ENCODE data around the gene OSBPL7.
"Not testable (repeated sequence)": the region's sequence is repeated elsewhere in the genome, so short reads cannot be mapped to it uniquely, and the experiment has no call there.

DNA sequence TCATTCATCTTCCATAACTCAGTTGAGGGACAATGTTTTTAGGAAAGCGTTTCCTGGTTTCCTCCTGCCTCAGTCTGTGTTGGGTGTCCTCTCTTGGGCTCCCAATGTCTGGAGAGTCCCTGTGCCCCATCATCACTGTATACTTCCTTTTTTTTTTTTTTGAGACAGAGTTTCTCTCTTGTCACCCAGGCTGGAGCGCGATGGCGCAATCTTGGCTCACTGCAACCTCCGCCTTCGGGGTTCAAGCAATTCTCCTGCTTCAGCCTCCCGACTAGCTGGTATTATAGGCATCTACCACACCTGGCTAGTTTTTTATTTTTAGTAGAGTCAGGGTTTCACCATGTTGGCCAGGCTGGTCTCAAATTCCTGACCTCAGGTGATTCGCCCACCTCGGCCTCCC, 47.9 kb downstream of the OSBPL7 start:
- TF ChIP-seq MLLT10 (CRISPR knock-in tag; IDR thresholded peaks at IDR 0.05); FOXM1 (CRISPR knock-in tag; IDR thresholded peaks at IDR 0.05); ATF1 (CRISPR knock-in tag; IDR thresholded peaks at IDR 0.05); KDM1A (CRISPR knock-in tag; IDR thresholded peaks at IDR 0.05); CHD2 (IDR thresholded peaks at IDR 0.05; ENCODE audit: low read depth, low read length); CAMTA2 (CRISPR knock-in tag; IDR thresholded peaks at IDR 0.05; ENCODE audit: borderline replicate concordance); CENPX (CRISPR knock-in tag; IDR thresholded peaks at IDR 0.05); NBN (conservative IDR thresholded peaks at IDR 0.05); TCF7L2 (IDR thresholded peaks at IDR 0.05; ENCODE audit: low read depth, low read length); SNAPC5 (CRISPR knock-in tag; IDR thresholded peaks at IDR 0.05; ENCODE audit: borderline replicate concordance); CHD4 (IDR thresholded peaks at IDR 0.05; ENCODE audit: borderline replicate concordance, low read length); HIC2 (CRISPR knock-in tag; IDR thresholded peaks at IDR 0.05; ENCODE audit: low read depth): not testable (repeated sequence)
- TF ChIP-seq, protein P1, sequence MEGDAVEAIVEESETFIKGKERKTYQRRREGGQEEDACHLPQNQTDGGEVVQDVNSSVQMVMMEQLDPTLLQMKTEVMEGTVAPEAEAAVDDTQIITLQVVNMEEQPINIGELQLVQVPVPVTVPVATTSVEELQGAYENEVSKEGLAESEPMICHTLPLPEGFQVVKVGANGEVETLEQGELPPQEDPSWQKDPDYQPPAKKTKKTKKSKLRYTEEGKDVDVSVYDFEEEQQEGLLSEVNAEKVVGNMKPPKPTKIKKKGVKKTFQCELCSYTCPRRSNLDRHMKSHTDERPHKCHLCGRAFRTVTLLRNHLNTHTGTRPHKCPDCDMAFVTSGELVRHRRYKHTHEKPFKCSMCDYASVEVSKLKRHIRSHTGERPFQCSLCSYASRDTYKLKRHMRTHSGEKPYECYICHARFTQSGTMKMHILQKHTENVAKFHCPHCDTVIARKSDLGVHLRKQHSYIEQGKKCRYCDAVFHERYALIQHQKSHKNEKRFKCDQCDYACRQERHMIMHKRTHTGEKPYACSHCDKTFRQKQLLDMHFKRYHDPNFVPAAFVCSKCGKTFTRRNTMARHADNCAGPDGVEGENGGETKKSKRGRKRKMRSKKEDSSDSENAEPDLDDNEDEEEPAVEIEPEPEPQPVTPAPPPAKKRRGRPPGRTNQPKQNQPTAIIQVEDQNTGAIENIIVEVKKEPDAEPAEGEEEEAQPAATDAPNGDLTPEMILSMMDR (CRISPR knock-in tag; IDR thresholded peaks at IDR 0.05), result not testable (repeated sequence)
- TF ChIP-seq, protein P2, sequence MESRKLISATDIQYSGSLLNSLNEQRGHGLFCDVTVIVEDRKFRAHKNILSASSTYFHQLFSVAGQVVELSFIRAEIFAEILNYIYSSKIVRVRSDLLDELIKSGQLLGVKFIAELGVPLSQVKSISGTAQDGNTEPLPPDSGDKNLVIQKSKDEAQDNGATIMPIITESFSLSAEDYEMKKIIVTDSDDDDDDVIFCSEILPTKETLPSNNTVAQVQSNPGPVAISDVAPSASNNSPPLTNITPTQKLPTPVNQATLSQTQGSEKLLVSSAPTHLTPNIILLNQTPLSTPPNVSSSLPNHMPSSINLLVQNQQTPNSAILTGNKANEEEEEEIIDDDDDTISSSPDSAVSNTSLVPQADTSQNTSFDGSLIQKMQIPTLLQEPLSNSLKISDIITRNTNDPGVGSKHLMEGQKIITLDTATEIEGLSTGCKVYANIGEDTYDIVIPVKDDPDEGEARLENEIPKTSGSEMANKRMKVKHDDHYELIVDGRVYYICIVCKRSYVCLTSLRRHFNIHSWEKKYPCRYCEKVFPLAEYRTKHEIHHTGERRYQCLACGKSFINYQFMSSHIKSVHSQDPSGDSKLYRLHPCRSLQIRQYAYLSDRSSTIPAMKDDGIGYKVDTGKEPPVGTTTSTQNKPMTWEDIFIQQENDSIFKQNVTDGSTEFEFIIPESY (CRISPR knock-in tag; IDR thresholded peaks at IDR 0.05), result not testable (repeated sequence)

Measured in HepG2 (cell line).